Mucosa of stomach (tissue), 1 donor: Measurements from ENCODE around the gene SPINT3.

Source experiments
- H3K27me3 ChIP-seq: one replicate; pipeline ENCODE4 v1.7.0; 2013; ENCODE audit warnings: mild to moderate bottlenecking, low read length; ENCODE audit not compliant: control insufficient read depth, insufficient read depth
- H3K36me3 ChIP-seq: one replicate; pipeline ENCODE4 v1.7.0; 2013; ENCODE audit warnings: low read length; ENCODE audit not compliant: control insufficient read depth, insufficient read depth
- H3K4me1 ChIP-seq: one replicate; pipeline ENCODE4 v1.7.0; 2013; ENCODE audit warnings: mild to moderate bottlenecking, low read length; ENCODE audit not compliant: control insufficient read depth, insufficient read depth
- H3K4me3 ChIP-seq: one replicate; pipeline ENCODE4 v1.7.0; 2013; ENCODE audit warnings: low read length
- H3K9ac ChIP-seq: one replicate; pipeline ENCODE4 v1.7.0; 2013; ENCODE audit warnings: mild to moderate bottlenecking, low read length, moderate library complexity
- H3K9me3 ChIP-seq: one replicate; pipeline ENCODE4 v1.7.0; 2013; ENCODE audit warnings: mild to moderate bottlenecking, low read length, moderate library complexity; ENCODE audit not compliant: control insufficient read depth
- donor health status: Pancreatic carcinoma.

SPINT3 gene

GRCh38 chr20:45467861-45468260 is 47.6 kb downstream of the SPINT3 start:
- Histone ChIP-seq H3K9me3 (no peaks in the 10 kb centered on the region), H3K36me3 (no peaks in the 10 kb centered on the region), H3K9ac (no peak overlapping the region), H3K4me3 (no peak overlapping the region), H3K4me1 (peaks cover 29% of the 10 kb centered on the region), H3K27me3 (peaks cover 27% of the 10 kb centered on the region)

GRCh38 chr20:45467172-45467571 is 48.2 kb downstream of the SPINT3 start:
- Histone ChIP-seq H3K27me3 (peaks cover 27% of the 10 kb centered on the region), H3K9me3 (no peaks in the 10 kb centered on the region), H3K4me3 (no peak overlapping the region), H3K4me1 (peaks cover 29% of the 10 kb centered on the region), H3K36me3 (no peaks in the 10 kb centered on the region), H3K9ac (no peak overlapping the region)

GRCh38 chr20:45465491-45466266 is 49.7 kb downstream of the SPINT3 start:
- H3K4me1 ChIP-seq, result peaks cover 28% of the 10 kb centered on the region
- H3K4me3 ChIP-seq, result no peak overlapping the region
- peaks cover 18% of the 10 kb centered on the region for H3K27me3 ChIP-seq
- H3K9me3 ChIP-seq, result no peaks in the 10 kb centered on the region
- no peaks in the 10 kb centered on the region for H3K36me3 ChIP-seq
- no peak overlapping the region for H3K9ac ChIP-seq

- no peak overlapping the region for H3K4me3 ChIP-seq
- H3K36me3 ChIP-seq, result no peaks in the 10 kb centered on the region
- no peak overlapping the region for H3K9ac ChIP-seq
- H3K9me3 ChIP-seq, result no peaks in the 10 kb centered on the region
- H3K4me1 ChIP-seq, result peaks cover 12% of the 10 kb centered on the region
- peaks cover under 1% of the 10 kb centered on the region for H3K27me3 ChIP-seq
Measured at GRCh38 chr20:45463709-45464108, 51.7 kb downstream of the SPINT3 start.

GRCh38 chr20:45462711-45463509 is 52.5 kb downstream of the SPINT3 start:
- H3K4me3 ChIP-seq, result no peak overlapping the region
- H3K9ac ChIP-seq, result no peak overlapping the region
- no peaks in the 10 kb centered on the region for H3K36me3 ChIP-seq
- no peaks in the 10 kb centered on the region for H3K9me3 ChIP-seq
- no peaks in the 10 kb centered on the region for H3K27me3 ChIP-seq
- peaks cover 7% of the 10 kb centered on the region for H3K4me1 ChIP-seq
